SK-N-MC (cell line): ENCODE measurements around the gene SDR9C7.

ENCODE experiments used
- EZH2 ChIP-seq: fragments of 200-600 bp; sonication (generic); IDR thresholded peaks from one replicate; pipeline ENCODE4 v1.6.1; 2017; ENCODE audit warnings: antibody characterized with exemption
- FOXP2 ChIP-seq: optimal IDR thresholded peaks from 2 replicates; pipeline ENCODE3; 2011; ENCODE audit warnings: mild to moderate bottlenecking, moderate library complexity; ENCODE audit not compliant: insufficient read depth; ENCODE audit errors: extremely low read length, control extremely low read depth
- POLR2AphosphoS5 ChIP-seq: IDR thresholded peaks from 2 replicates; pipeline ENCODE4 v1.6.1; 2012; ENCODE audit warnings: mild to moderate bottlenecking, low read depth, low read length, borderline replicate concordance

DNA sequence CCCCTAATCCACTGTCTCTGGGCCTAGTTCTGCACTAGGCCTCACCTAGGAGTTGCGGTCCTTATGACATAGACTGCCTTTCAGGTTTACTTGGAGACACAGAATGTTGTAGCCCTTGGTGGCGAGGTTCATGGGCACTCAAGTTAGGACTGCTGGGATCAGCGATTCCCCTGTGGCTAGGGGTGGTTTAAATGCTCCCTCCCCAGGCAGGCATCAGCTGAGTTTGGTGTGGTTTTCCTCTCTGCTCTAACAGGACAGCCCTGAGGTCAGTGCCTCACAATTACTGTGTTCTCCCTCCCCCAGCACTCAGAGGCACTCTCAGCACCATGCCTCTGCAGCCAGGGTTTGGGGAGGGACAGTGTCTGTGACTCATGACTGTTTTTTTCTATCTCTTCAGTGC, 45.4 kb upstream of the SDR9C7 start:
- TF ChIP-seq EZH2: no peak
- no peak for TF ChIP-seq FOXP2
- TF ChIP-seq POLR2AphosphoS5: no peak
